ENCODE data around the gene SERINC3.

GRCh38 chr20:44541992-44542391 lies 20.1 kb upstream of the SERINC3 start:
- TF ChIP-seq YY1 (IDR thresholded peaks at IDR 0.05; ENCODE audit: insufficient read depth, insufficient read length) (no peak), SUZ12 (IDR thresholded peaks at IDR 0.05; ENCODE audit: extremely low read depth, insufficient read depth, insufficient read length) (no peak), ZNF274 (IDR thresholded peaks at IDR 0.05; ENCODE audit: low read depth, low read length) (no peak)
